ENCODE results near the gene CMTM7.

CMTM7 gene

GRCh38 chr3:32501783-32502117 lies 110.1 kb downstream of the CMTM7 start:
- TF ChIP-seq MAX (IDR thresholded peaks at IDR 0.05; ENCODE audit: low read depth, low read length) (no peak), CTCF (IDR thresholded peaks at IDR 0.05; ENCODE audit: low read depth, low read length) (no peak), POLR2A (IDR thresholded peaks at IDR 0.05; ENCODE audit: extremely low read depth, insufficient read length) (no peak), MYC (IDR thresholded peaks at IDR 0.05; ENCODE audit: low read depth, low read length) (no peak)
- no peak for DNase-seq (ENCODE audit: low read depth)
- peak overlapping the region; percentile 85 for H3K4me3 ChIP-seq (ENCODE audit: low read depth, low read length)

- H3K4me3 ChIP-seq (ENCODE audit: low read depth, low read length): peak within 1 kb of the TSS; percentile 85
- DNase-seq (ENCODE audit: low read depth): peak; percentile 86
- peak; percentile 5; the same call in 1 of the 2 replicates for TF ChIP-seq MAX (IDR thresholded peaks at IDR 0.05; ENCODE audit: low read depth, low read length)
- TF ChIP-seq POLR2A (IDR thresholded peaks at IDR 0.05; ENCODE audit: extremely low read depth, insufficient read length): peak; percentile 70
- no peak for TF ChIP-seq CTCF (IDR thresholded peaks at IDR 0.05; ENCODE audit: low read depth, low read length)
- peak; percentile 20; the same call in 1 of the 2 replicates for TF ChIP-seq MYC (IDR thresholded peaks at IDR 0.05; ENCODE audit: low read depth, low read length)
Observed at GRCh38 chr3:32502118-32502945, 110.7 kb downstream of the CMTM7 start, which contains the start of gene CMTM6. Gene CMTM6, minus strand, starts transcription at chr3:32502852. Its CDS starts 107 bp downstream, at chr3:32502745.

- H3K4me3 ChIP-seq (ENCODE audit: low read depth, low read length): peak overlapping the region; percentile 85
- DNase-seq (ENCODE audit: low read depth): no peak
- TF ChIP-seq CTCF (IDR thresholded peaks at IDR 0.05; ENCODE audit: low read depth, low read length) (no peak), MAX (IDR thresholded peaks at IDR 0.05; ENCODE audit: low read depth, low read length) (no peak), MYC (IDR thresholded peaks at IDR 0.05; ENCODE audit: low read depth, low read length) (no peak), POLR2A (IDR thresholded peaks at IDR 0.05; ENCODE audit: extremely low read depth, insufficient read length) (no peak)
Observed at GRCh38 chr3:32502946-32503286, 111.3 kb downstream of the CMTM7 start.
